NCI-H460 (cell line): ENCODE data around the gene DPYSL3. TPM values are rescaled to one million over a fixed set of nuclear protein-coding genes. Genes with fewer than 3 reads are reported as not detected.

ENCODE experiments used
- small RNA-seq, 2 experiments: library from RNA; depleted of rRNA; stranded (forward); fragments of <200 nt; gene quantifications; one replicate each; pipeline ENCODE3, GENCODE V24; 2014
- total RNA-seq: library from RNA; depleted of rRNA; stranded (reverse); fragments of >200 nt; shearing (Covaris generic); gene quantifications from 2 replicates; pipeline ENCODE4 v1.2.3, GENCODE V29; 2014

DPYSL3 gene
- total RNA-seq, 1 experiment from 2014 or later = 12.4 TPM

Small RNA genes lying within 50 kb of the gene (small RNA-seq; reads per million reads assigned to genes)
- gene AC011373.1 = 0 to 0.41 reads per million in 2 experiments
